SK-N-MC (cell line): Measurements from ENCODE around the gene ARID1A.

Experiments
- DNase-seq: peaks from one replicate; pipeline ENCODE4 v3.0.0-alpha.2; 2011; ENCODE audit warnings: low read depth, low spot score
- H3K27ac ChIP-seq: fragments of 200-600 bp; sonication (generic); 2 replicates; pipeline ENCODE4 v1.5.1; 2016; ENCODE audit warnings: mixed run types
- H3K36me3 ChIP-seq: fragments of 200-600 bp; sonication (generic); 2 replicates; pipeline ENCODE4 v1.6.1; 2017; ENCODE audit warnings: antibody characterized with exemption, low read length, mixed read lengths; ENCODE audit not compliant: insufficient read depth
- H3K4me3 ChIP-seq: fragments of 200-600 bp; sonication (generic); 2 replicates; pipeline ENCODE4 v1.5.1; 2016
- H3K9ac ChIP-seq: fragments of 200-600 bp; sonication (generic); 2 replicates; pipeline ENCODE4 v1.8.0; 2017; ENCODE audit warnings: mixed run types, mixed read lengths; ENCODE audit not compliant: insufficient read length
- H3K9me3 ChIP-seq: fragments of 200-600 bp; sonication (generic); 2 replicates; pipeline ENCODE4 v1.6.1; 2017; ENCODE audit warnings: low read depth, mild to moderate bottlenecking, antibody characterized with exemption, low read length, moderate library complexity, mixed read lengths
- EZH2 ChIP-seq: fragments of 200-600 bp; sonication (generic); IDR thresholded peaks from one replicate; pipeline ENCODE4 v1.6.1; 2017; ENCODE audit warnings: antibody characterized with exemption
- FOXP2 ChIP-seq: optimal IDR thresholded peaks from 2 replicates; pipeline ENCODE3; 2011; ENCODE audit warnings: mild to moderate bottlenecking, moderate library complexity; ENCODE audit not compliant: insufficient read depth; ENCODE audit errors: extremely low read length, control extremely low read depth
- POLR2AphosphoS5 ChIP-seq: IDR thresholded peaks from 2 replicates; pipeline ENCODE4 v1.6.1; 2012; ENCODE audit warnings: mild to moderate bottlenecking, low read depth, low read length, borderline replicate concordance

Gene ARID1A

GRCh38 chr1:26696654-26697430, 1.0 kb downstream of the ARID1A start:
- Histone ChIP-seq H3K4me3 (peak overlapping the region; percentile 93), H3K9ac (peak overlapping the region; percentile 98), H3K36me3 (peaks cover 9% of the 10 kb centered on the region; the same call in 1 of the 2 replicates), H3K9me3 (no peaks in the 10 kb centered on the region), H3K27ac (peak overlapping the region; percentile 87)
- DNase-seq: no peak
- no peak for TF ChIP-seq EZH2
- TF ChIP-seq POLR2AphosphoS5: peak; percentile 4; the same call in 1 of the 2 replicates
- TF ChIP-seq FOXP2: no peak

DNA sequence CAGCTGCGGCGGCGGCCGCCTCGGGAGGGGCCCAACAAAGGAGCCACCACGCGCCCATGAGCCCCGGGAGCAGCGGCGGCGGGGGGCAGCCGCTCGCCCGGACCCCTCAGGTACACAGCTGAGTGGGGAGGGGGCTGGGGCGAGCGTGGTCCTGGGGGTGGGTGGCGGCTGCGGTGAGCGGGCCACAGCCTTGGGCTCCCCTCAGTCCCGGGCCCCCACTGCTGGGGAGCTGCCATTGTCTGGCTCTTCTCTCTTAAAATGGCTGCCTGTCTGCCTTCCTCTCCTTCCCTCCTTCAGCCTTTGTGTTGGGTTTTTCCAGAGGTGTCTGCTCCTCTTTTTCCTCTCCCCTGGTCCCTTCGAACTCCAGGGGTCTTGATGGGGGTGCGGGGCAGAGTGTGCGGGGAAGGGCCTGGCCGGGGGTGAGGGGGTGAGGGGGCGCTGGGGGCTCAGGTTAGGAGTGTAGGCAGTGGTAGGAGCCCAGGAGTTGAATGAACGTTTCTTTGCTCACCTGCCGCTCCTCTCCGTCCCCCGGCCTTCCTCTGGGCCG, 1.7 kb downstream of the ARID1A start:
- Histone ChIP-seq H3K36me3 (peaks cover 15% of the 10 kb centered on the region), H3K4me3 (peak overlapping the region; percentile 93), H3K9me3 (no peaks in the 10 kb centered on the region), H3K27ac (peak overlapping the region; percentile 87), H3K9ac (peak overlapping the region; percentile 98)
- no peak for DNase-seq
- TF ChIP-seq FOXP2 (no peak), POLR2AphosphoS5 (no peak; the same call in none of the 2 replicates), EZH2 (no peak)

GRCh38 chr1:26697978-26698849, 2.4 kb downstream of the ARID1A start:
- Histone ChIP-seq H3K9ac (peak overlapping the region; percentile 98), H3K27ac (peak overlapping the region; percentile 87), H3K36me3 (peaks cover 18% of the 10 kb centered on the region), H3K9me3 (no peaks in the 10 kb centered on the region), H3K4me3 (peak overlapping the region; percentile 93)
- no peak for TF ChIP-seq FOXP2
- no peak; the same call in 1 of the 2 replicates for TF ChIP-seq POLR2AphosphoS5
- TF ChIP-seq EZH2: no peak
- peak; percentile 85 for DNase-seq

GRCh38 chr1:26700711-26701110, 4.9 kb downstream of the ARID1A start:
- no peaks in the 10 kb centered on the region for H3K9me3 ChIP-seq
- H3K27ac ChIP-seq: no peak overlapping the region
- H3K4me3 ChIP-seq: peak overlapping the region; percentile 93
- peak overlapping the region; percentile 98 for H3K9ac ChIP-seq
- TF ChIP-seq FOXP2: no peak
- TF ChIP-seq EZH2: no peak
- no peak for TF ChIP-seq POLR2AphosphoS5
- DNase-seq: no peak
- H3K36me3 ChIP-seq: peaks cover 24% of the 10 kb centered on the region

- Histone ChIP-seq H3K9me3 (no peaks in the 10 kb centered on the region), H3K27ac (peak overlapping the region; percentile 28), H3K36me3 (peaks cover 24% of the 10 kb centered on the region), H3K4me3 (peak overlapping the region; percentile 25; the same call in 1 of the 2 replicates), H3K9ac (peak overlapping the region; percentile 32)
- DNase-seq: no peak
- TF ChIP-seq EZH2 (no peak), FOXP2 (no peak), POLR2AphosphoS5 (no peak)
Observed at GRCh38 chr1:26701266-26701994, 5.6 kb downstream of the ARID1A start.

- Histone ChIP-seq H3K36me3 (peaks cover 24% of the 10 kb centered on the region), H3K27ac (peak overlapping the region; percentile 32), H3K4me3 (peak overlapping the region; percentile 25), H3K9me3 (no peaks in the 10 kb centered on the region), H3K9ac (peak overlapping the region; percentile 32)
- no peak for TF ChIP-seq EZH2
- no peak for TF ChIP-seq POLR2AphosphoS5
- no peak for TF ChIP-seq FOXP2
- no peak for DNase-seq
Observed at GRCh38 chr1:26701995-26702679, 6.3 kb downstream of the ARID1A start.

DNA sequence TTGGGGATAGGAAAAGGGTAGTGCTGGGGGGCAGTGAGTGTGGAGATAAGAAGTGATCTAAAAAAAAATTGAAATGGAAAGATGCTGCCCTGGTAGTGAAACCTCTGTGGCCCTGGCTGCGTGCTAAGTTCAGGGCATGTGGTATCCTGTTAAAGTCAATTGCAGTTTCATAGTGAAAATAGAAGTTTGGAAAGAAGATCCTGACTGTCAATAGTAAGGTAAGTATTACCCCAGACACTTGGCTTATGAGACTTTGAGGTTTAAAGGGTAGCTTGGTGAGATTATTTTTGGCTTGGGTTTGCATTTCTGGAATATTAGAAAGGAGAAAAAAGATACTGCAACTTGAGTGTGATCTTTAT, 6.8 kb downstream of the ARID1A start:
- no peak for DNase-seq
- H3K27ac ChIP-seq: peak overlapping the region; percentile 63; the same call in 1 of the 2 replicates
- TF ChIP-seq POLR2AphosphoS5 (no peak), FOXP2 (no peak), EZH2 (no peak)
- no peak overlapping the region for H3K9ac ChIP-seq
- peak overlapping the region; percentile 14; the same call in 1 of the 2 replicates for H3K4me3 ChIP-seq
- H3K9me3 ChIP-seq: no peaks in the 10 kb centered on the region
- H3K36me3 ChIP-seq: peaks cover 28% of the 10 kb centered on the region
